Measurements from ENCODE around the gene TRIM71.
"Not testable (repeated sequence)": the region's sequence is repeated elsewhere in the genome, so short reads cannot be mapped to it uniquely, and the experiment has no call there.

- TF ChIP-seq CTCF, EP300, POLR2A (IDR thresholded peaks at IDR 0.05): not testable (repeated sequence)
Measured at GRCh38 chr3:32945598-32945997, 127.8 kb downstream of the TRIM71 start.
